Neuron (in vitro differentiated cells): Measurements from ENCODE around the gene ATN1.

Experiments
- H2AFZ ChIP-seq: one replicate; pipeline ENCODE4 v1.6.1; 2013; ENCODE audit warnings: low read depth, mild to moderate bottlenecking, inconsistent platforms, low read length, moderate library complexity
- H3K27me3 ChIP-seq: one replicate; pipeline ENCODE4 v1.6.1; 2013; ENCODE audit warnings: low read length; ENCODE audit not compliant: insufficient read depth
- H3K36me3 ChIP-seq: one replicate; pipeline ENCODE4 v1.6.1; 2013; ENCODE audit warnings: low read length; ENCODE audit not compliant: insufficient read depth
- H3K4me1 ChIP-seq: one replicate; pipeline ENCODE4 v1.6.1; 2013; ENCODE audit warnings: low read length; ENCODE audit not compliant: insufficient read depth
- H3K4me3 ChIP-seq: 2 replicates; pipeline ENCODE4 v1.5.1; 2013; ENCODE audit warnings: mild to moderate bottlenecking, low read length, moderate library complexity
- H3K9me3 ChIP-seq: one replicate; pipeline ENCODE4 v1.6.1; 2013; ENCODE audit warnings: low read length

ATN1 gene

GRCh38 chr12:6947615-6948014, 19.9 kb downstream of the ATN1 start:
- H3K4me1 ChIP-seq = peaks cover 14% of the 10 kb centered on the region
- peaks cover 8% of the 10 kb centered on the region for H3K36me3 ChIP-seq
- no peak overlapping the region for H2AFZ ChIP-seq
- no peak overlapping the region for H3K4me3 ChIP-seq
- H3K27me3 ChIP-seq = no peaks in the 10 kb centered on the region
- H3K9me3 ChIP-seq = no peaks in the 10 kb centered on the region

DNA sequence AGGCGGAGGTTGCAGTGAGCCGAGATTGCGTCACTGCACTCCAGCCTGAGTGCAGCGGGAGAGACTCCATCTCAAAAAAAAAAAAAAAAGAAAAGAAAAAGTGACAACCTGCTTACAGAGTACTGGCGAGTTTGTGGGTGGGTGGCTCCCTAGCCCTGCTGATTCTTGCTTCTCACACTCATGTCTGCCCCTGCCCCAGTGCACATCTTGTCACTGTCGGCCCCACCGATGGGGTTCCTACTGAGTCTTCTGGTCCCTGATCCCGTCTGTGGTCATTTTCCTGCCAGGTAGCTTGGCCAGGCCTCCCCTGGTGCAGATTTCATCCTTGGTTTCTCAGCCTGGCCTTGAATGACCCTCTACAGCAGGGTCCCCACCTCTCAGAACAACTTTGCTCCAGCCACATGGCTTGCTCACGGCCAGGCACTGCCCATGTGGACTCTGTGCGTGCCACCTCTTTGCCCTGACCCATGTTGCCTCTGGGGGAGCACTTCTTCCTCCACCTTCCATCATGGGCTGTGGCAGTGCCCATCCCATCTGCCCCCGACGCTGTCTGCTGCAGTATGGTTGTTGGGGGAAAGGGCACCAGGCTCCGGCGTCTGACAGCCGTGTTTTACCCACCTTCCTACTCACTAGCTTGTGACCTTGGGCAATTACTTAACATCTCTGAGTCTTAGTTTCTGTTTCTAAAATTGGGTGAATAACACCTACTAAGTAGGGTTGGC, 21.3 kb downstream of the ATN1 start:
- peaks cover 8% of the 10 kb centered on the region for H3K36me3 ChIP-seq
- H3K4me1 ChIP-seq = peaks cover 12% of the 10 kb centered on the region
- no peaks in the 10 kb centered on the region for H3K9me3 ChIP-seq
- no peak overlapping the region for H2AFZ ChIP-seq
- no peaks in the 10 kb centered on the region for H3K27me3 ChIP-seq
- H3K4me3 ChIP-seq = no peak overlapping the region

GRCh38 chr12:6950401-6950801, 22.6 kb downstream of the ATN1 start:
- no peaks in the 10 kb centered on the region for H3K9me3 ChIP-seq
- H3K27me3 ChIP-seq = no peaks in the 10 kb centered on the region
- peaks cover 6% of the 10 kb centered on the region for H3K36me3 ChIP-seq
- H3K4me3 ChIP-seq = no peak overlapping the region
- peaks cover 4% of the 10 kb centered on the region for H3K4me1 ChIP-seq
- H2AFZ ChIP-seq = no peak overlapping the region

- no peaks in the 10 kb centered on the region for H3K27me3 ChIP-seq
- H3K4me1 ChIP-seq = peaks cover 3% of the 10 kb centered on the region
- H3K9me3 ChIP-seq = no peaks in the 10 kb centered on the region
- no peak within 1 kb of the TSS for H3K4me3 ChIP-seq
- no peak within 1 kb of the TSS for H2AFZ ChIP-seq
- no peaks in the 10 kb centered on the region for H3K36me3 ChIP-seq
These were observed 23.2 kb downstream of the ATN1 start, which contains the start of gene PTPN6 for GRCh38 chr12:6950811-6951540. Gene PTPN6 (plus strand): TSS chr12:6951356. CDS start chr12:6951513, 157 bp downstream.

GRCh38 chr12:6951551-6952120, 23.9 kb downstream of the ATN1 start:
- H3K4me1 ChIP-seq = peaks cover 3% of the 10 kb centered on the region
- no peaks in the 10 kb centered on the region for H3K27me3 ChIP-seq
- H2AFZ ChIP-seq = no peak overlapping the region
- no peaks in the 10 kb centered on the region for H3K9me3 ChIP-seq
- H3K4me3 ChIP-seq = no peak overlapping the region
- H3K36me3 ChIP-seq = no peaks in the 10 kb centered on the region

DNA sequence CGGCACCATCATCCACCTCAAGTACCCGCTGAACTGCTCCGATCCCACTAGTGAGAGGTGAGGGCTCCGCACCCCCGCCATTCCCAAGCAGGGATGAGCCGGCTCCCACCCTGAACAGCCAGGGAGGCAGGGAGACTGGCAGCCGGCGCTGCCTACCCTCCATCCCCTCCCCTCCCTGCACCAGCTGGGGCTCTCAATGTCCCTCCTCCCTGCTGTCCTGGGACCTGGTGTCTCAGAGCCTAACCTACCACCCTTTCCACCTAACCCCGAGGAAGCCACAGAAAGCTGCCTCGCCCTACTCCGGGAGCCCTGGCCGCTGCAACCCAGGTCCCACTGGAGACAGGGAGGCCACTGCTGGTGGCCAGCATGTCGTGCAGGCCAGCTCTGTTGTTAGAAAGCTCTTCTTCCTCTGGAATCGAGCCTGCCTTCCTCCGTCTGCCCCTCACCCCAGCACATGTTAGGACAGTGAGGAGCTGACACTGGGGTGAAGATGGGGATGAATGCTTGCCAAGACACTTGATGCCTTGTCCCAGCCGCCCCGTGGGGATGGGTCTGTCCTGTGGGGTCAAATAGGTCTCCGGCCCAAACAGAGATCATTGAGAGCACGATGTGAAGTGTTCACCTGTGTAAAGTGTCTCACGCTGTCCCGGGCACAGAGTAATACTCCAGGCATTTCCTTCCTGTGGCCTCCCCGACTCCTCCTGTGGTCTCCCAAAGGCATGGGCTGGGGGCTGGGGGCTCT, 24.5 kb downstream of the ATN1 start:
- H3K4me3 ChIP-seq = no peak overlapping the region
- peaks cover 3% of the 10 kb centered on the region for H3K4me1 ChIP-seq
- H3K9me3 ChIP-seq = no peaks in the 10 kb centered on the region
- H3K36me3 ChIP-seq = no peaks in the 10 kb centered on the region
- no peak overlapping the region for H2AFZ ChIP-seq
- H3K27me3 ChIP-seq = no peaks in the 10 kb centered on the region

- H2AFZ ChIP-seq = no peak overlapping the region
- no peaks in the 10 kb centered on the region for H3K36me3 ChIP-seq
- no peak overlapping the region for H3K4me3 ChIP-seq
- H3K4me1 ChIP-seq = peaks cover 3% of the 10 kb centered on the region
- H3K9me3 ChIP-seq = no peaks in the 10 kb centered on the region
- H3K27me3 ChIP-seq = no peaks in the 10 kb centered on the region
These were observed 25.2 kb downstream of the ATN1 start for GRCh38 chr12:6952863-6953441.

DNA sequence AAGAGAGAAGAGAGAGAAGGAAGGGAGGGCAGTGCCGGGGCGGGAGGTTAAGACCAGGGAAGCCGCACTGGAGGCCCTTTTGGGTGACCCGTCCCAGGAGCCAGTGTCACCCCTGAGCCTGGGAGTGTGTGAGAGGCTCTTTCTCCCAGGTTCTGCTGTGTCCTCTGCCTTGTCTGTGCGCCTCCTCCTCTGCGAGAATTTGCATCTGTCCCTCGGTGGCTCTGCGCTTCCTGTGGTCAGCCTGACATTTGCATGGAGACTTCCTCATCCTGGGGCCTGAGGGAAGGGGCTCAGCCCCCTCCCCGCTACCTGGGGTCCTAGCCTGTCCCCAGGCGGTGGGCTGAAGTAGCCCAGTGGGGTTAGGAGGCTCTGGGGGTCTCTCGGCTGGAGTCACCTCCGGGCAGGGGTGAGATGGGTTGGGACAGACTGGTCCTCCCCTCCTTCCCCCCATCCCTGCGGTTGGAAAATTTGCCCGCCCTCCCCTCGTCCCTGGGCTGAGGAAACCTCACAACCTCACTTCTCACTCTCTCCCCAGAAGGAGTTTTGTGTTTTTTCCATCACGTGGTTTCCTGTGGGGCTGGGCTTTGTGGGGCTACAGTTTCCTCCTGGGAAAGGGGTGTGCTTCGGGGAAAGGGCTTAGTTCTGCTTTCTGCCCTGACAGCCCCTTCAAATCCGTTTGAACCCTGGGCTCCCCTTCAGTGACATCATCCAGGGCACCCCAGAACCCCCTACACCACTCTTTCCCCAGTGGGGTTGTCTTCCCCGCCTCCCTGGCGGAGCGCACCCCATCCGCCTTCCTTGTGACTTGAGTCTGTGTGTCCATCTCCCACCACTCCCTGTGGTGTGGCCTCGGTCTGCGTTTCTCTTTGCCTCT, 25.9 kb downstream of the ATN1 start:
- Histone ChIP-seq H3K36me3 (no peaks in the 10 kb centered on the region), H3K4me1 (peaks cover 3% of the 10 kb centered on the region), H3K27me3 (no peaks in the 10 kb centered on the region), H3K9me3 (no peaks in the 10 kb centered on the region), H3K4me3 (no peak overlapping the region), H2AFZ (no peak overlapping the region)

GRCh38 chr12:6954316-6955107, 26.8 kb downstream of the ATN1 start:
- Histone ChIP-seq H3K4me3 (no peak overlapping the region), H3K36me3 (no peaks in the 10 kb centered on the region), H3K4me1 (peaks cover 3% of the 10 kb centered on the region), H2AFZ (no peak overlapping the region), H3K27me3 (no peaks in the 10 kb centered on the region), H3K9me3 (no peaks in the 10 kb centered on the region)

- H3K9me3 ChIP-seq = no peaks in the 10 kb centered on the region
- H3K4me1 ChIP-seq = peaks cover 3% of the 10 kb centered on the region
- H2AFZ ChIP-seq = no peak overlapping the region
- no peaks in the 10 kb centered on the region for H3K27me3 ChIP-seq
- H3K4me3 ChIP-seq = no peak overlapping the region
- H3K36me3 ChIP-seq = no peaks in the 10 kb centered on the region
These were observed 27.6 kb downstream of the ATN1 start for GRCh38 chr12:6955108-6956020.
